Cardiac muscle cell (in vitro differentiated cells and primary cell): ENCODE data around the gene LPCAT3. TPM values are rescaled to one million over a fixed set of nuclear protein-coding genes. Genes with fewer than 3 reads are reported as not detected.

Source experiments
- DNase-seq, 2 donors: peaks; one replicate each; pipeline versions ENCODE4 v3.0.0 to v3.0.0-alpha.2; 2010 to 2017; ENCODE audit warnings: low read depth in 1 of 2, low spot score in 1 of 2
- H3K27ac ChIP-seq: fragments of 200-600 bp; sonication (generic); 2 replicates; pipeline ENCODE4 v1.5.1; 2016
- H3K27me3 ChIP-seq: fragments of 200-600 bp; sonication (generic); 2 replicates; pipeline ENCODE4 v1.6.0; 2016; ENCODE audit warnings: control low read depth
- H3K36me3 ChIP-seq: fragments of 200-600 bp; sonication (generic); 2 replicates; pipeline ENCODE4 v1.5.1; 2016; ENCODE audit warnings: control low read depth
- H3K4me1 ChIP-seq: fragments of 200-600 bp; sonication (generic); 2 replicates; pipeline ENCODE4 v1.8.1; 2017; ENCODE audit warnings: low read depth, mild to moderate bottlenecking, mixed run types
- H3K4me3 ChIP-seq: fragments of 200-600 bp; sonication (generic); 2 replicates; pipeline ENCODE4 v1.5.1; 2016; ENCODE audit warnings: mild to moderate bottlenecking
- H3K9me3 ChIP-seq: fragments of 200-600 bp; sonication (generic); 2 replicates; pipeline ENCODE4 v1.5.1; 2017; ENCODE audit warnings: low read depth, mild to moderate bottlenecking, control low read depth
- polyA plus RNA-seq: library from polyadenylated mRNA; unstranded; fragments of >200 nt; fragmentation: Nextera tagmentation; extraction: Ambion mirVana; gene quantifications from 2 replicates; pipeline ENCODE4 v1.2.1, GENCODE V29; 2016
- total RNA-seq: library from RNA; depleted of rRNA; stranded (reverse); fragments of >200 nt; gene quantifications from 2 replicates; pipeline ENCODE4 v1.2.3, GENCODE V29; 2016
- TF ChIP-seq, protein P1 (sequence below): IDR thresholded peaks from 2 replicates; pipeline ENCODE4 v1.5.1; 2012; ENCODE audit warnings: low read depth, mild to moderate bottlenecking, low read length

LPCAT3 gene
- total and polyA plus RNA-seq, 2 experiments from 2014 or later = 12.0 to 37.8 TPM

DNA sequence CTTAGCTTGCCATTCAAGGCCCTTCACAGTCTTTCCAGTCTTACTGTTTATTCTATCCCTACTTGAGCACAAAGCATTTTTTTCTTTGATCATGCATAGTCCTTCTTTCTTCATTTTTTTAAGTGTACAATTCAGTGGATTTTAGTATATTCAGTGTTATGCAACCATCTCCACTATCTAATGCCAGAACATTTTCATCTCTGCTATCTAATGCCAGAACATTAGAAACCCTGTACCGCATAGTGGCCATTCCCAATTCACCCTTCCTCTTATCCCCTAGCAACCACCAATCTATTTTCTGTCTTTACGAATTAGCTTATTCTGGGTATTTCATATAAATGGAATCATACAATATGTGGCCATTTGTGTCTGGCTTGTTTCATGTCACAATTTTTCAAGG, 13.4 kb downstream of the LPCAT3 start:
- TF ChIP-seq, protein P1, sequence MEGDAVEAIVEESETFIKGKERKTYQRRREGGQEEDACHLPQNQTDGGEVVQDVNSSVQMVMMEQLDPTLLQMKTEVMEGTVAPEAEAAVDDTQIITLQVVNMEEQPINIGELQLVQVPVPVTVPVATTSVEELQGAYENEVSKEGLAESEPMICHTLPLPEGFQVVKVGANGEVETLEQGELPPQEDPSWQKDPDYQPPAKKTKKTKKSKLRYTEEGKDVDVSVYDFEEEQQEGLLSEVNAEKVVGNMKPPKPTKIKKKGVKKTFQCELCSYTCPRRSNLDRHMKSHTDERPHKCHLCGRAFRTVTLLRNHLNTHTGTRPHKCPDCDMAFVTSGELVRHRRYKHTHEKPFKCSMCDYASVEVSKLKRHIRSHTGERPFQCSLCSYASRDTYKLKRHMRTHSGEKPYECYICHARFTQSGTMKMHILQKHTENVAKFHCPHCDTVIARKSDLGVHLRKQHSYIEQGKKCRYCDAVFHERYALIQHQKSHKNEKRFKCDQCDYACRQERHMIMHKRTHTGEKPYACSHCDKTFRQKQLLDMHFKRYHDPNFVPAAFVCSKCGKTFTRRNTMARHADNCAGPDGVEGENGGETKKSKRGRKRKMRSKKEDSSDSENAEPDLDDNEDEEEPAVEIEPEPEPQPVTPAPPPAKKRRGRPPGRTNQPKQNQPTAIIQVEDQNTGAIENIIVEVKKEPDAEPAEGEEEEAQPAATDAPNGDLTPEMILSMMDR = no peak
- H3K36me3 ChIP-seq = no peaks in the 10 kb centered on the region
- no peaks in the 10 kb centered on the region for H3K27me3 ChIP-seq

DNA sequence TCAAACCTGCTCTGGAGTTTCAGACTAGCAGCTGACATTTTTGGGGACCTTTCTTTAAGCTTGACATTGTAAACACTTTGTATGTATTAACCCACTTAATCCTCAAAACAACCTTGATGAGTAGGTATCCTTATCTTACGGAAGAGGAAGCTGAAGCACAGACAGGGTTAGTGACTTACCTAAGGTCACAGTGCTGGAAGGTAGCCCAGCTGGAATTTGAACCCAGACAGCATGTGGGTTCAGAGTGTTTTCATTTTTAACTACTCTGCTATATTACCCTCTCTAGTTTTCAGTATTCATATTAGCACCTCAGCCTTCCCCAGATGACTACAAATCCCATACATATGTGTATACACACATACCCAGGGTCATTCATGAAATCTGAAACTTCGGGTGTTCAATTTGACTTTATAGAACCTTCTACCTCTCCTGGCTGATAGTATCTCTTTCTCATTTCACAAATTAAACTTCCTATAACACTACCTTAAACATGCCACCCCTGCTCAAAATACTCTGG, 13.9 kb downstream of the LPCAT3 start:
- no peaks in the 10 kb centered on the region for H3K27me3 ChIP-seq
- H3K4me3 ChIP-seq = no peak overlapping the region
- TF ChIP-seq, protein P1 = no peak
- DNase-seq = no peak
- no peak overlapping the region for H3K27ac ChIP-seq
- H3K36me3 ChIP-seq = peaks cover 2% of the 10 kb centered on the region
- no peaks in the 10 kb centered on the region for H3K4me1 ChIP-seq
- H3K9me3 ChIP-seq = no peaks in the 10 kb centered on the region

More for the DNA sequence above, 13.4 kb downstream of the LPCAT3 start:
- no peaks in the 10 kb centered on the region for H3K9me3 ChIP-seq
- no peak for DNase-seq
- H3K4me1 ChIP-seq = no peaks in the 10 kb centered on the region
- no peak overlapping the region for H3K4me3 ChIP-seq
- no peak overlapping the region for H3K27ac ChIP-seq

GRCh38 chr12:7001921-7002591, 16.2 kb downstream of the LPCAT3 start:
- no peaks in the 10 kb centered on the region for H3K9me3 ChIP-seq
- no peak overlapping the region for H3K4me3 ChIP-seq
- H3K27ac ChIP-seq = no peak overlapping the region
- H3K27me3 ChIP-seq = no peaks in the 10 kb centered on the region
- TF ChIP-seq, protein P1 = no peak
- H3K36me3 ChIP-seq = peaks cover 12% of the 10 kb centered on the region
- no peaks in the 10 kb centered on the region for H3K4me1 ChIP-seq
- DNase-seq = no peak

DNA sequence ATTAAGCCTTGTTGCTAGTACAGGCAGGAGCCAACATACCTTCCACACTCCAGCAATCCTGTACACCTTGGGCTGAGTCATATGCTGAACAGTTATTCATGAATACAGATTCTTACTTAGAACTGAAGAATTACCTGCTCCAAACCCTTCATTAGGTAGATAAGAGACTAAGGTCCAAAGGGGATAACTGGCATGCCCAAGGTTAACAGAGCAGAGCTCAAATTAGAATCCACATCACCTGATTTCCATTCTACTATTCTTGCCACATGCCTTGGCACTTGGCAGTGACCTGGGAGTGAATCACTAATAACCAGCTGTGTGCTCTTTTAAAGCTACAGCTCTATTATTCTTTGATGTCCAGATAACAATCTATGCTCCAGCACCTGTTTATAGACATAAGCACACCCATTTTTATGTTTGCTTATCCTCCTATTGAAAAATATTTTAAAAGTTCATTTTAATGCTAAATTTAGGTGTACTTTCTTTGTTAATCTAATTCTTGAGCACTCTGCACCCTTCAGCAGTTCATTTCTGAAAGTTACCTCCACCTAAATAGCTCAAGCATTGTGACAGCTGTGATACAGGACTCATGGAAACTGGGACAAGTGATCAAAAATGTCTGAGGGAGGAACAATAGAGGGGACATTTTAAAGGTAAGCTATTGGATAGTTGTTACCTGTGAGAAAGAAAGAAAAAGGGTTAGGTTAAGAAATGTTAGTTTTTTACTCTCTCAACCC, 19.4 kb downstream of the LPCAT3 start:
- H3K4me1 ChIP-seq = peaks cover 8% of the 10 kb centered on the region
- peaks cover 12% of the 10 kb centered on the region for H3K36me3 ChIP-seq
- no peak overlapping the region for H3K27ac ChIP-seq
- TF ChIP-seq, protein P1 = no peak
- no peak for DNase-seq
- H3K9me3 ChIP-seq = no peaks in the 10 kb centered on the region
- no peaks in the 10 kb centered on the region for H3K27me3 ChIP-seq
- H3K4me3 ChIP-seq = no peak overlapping the region

DNA sequence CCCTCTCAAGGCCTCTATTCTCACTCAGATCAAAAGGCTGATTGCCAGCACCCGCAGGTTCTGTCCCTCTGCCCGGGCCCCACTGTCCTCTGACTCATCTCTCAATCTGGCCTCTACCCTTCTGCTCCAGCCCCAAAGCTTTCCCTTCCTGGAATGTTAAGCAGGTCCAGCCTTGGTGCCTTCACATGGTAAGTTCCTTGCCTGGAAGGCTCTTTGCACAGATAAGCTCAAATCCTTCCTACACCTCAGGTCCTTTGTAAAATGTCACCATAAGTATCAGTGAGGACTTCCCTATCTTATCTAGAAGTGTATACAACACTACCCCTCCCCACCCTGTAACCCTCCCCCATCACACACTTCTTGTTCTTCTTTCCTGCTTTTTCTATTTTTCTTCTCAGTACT, 22.2 kb downstream of the LPCAT3 start:
- no peak overlapping the region for H3K27ac ChIP-seq
- H3K36me3 ChIP-seq = peaks cover 12% of the 10 kb centered on the region
- H3K9me3 ChIP-seq = no peaks in the 10 kb centered on the region
- H3K27me3 ChIP-seq = no peaks in the 10 kb centered on the region
- TF ChIP-seq, protein P1 = no peak
- H3K4me3 ChIP-seq = no peak overlapping the region
- peaks cover 8% of the 10 kb centered on the region for H3K4me1 ChIP-seq
- DNase-seq = peak; percentile 5 to 56
